C4-2B (cell line): ENCODE measurements around the gene SSBP4.

Experiments
- CTCF ChIP-seq: fragments of 450-650 bp; conservative IDR thresholded peaks from 2 replicates; pipeline ENCODE4 v1.5.1; 2017; ENCODE audit warnings: mild to moderate bottlenecking
- ZFX ChIP-seq: fragments of 450-650 bp; IDR thresholded peaks from 2 replicates; pipeline ENCODE4 v1.6.1; 2017

- TF ChIP-seq CTCF (no peak), ZFX (no peak)
Observed at GRCh38 chr19:18473706-18474087, 54.5 kb downstream of the SSBP4 start.
